AG04449 (cell line): ENCODE data around the gene RSPRY1.
"Not testable (repeated sequence)": the region's sequence is repeated elsewhere in the genome, so short reads cannot be mapped to it uniquely, and the experiment has no call there.

Experiments
- CTCF ChIA-PET: fragments of 350-600 bp; formaldehyde crosslinking; extraction: SDS; loops from one replicate; lab custom pipeline; 2021; ENCODE audit warnings: antibody characterized with exemption; lab: Yijun Ruan, JAX
- POLR2A ChIA-PET: fragments of 400-600, 350-600 bp; formaldehyde crosslinking; extraction: SDS; loops from one replicate; lab custom pipeline; 2020; ENCODE audit warnings: antibody characterized with exemption, inconsistent platforms; lab: Yijun Ruan, JAX
- DNase-seq: peaks from one replicate; pipeline ENCODE4 v3.0.0-alpha.2; 2010; ENCODE audit warnings: low read depth, low spot score
- H3K4me3 ChIP-seq: 2 replicates; pipeline ENCODE4 v1.5.1; 2011; ENCODE audit warnings: low read depth, mild to moderate bottlenecking, control low read depth, low read length
- CTCF ChIP-seq: IDR thresholded peaks from one replicate; pipeline ENCODE4 v1.5.1; 2011; ENCODE audit warnings: mild to moderate bottlenecking, moderate library complexity, low read length, control low read depth, inconsistent platforms; ENCODE audit not compliant: insufficient read depth; ENCODE audit errors: missing control alignments

RSPRY1 gene

DNA sequence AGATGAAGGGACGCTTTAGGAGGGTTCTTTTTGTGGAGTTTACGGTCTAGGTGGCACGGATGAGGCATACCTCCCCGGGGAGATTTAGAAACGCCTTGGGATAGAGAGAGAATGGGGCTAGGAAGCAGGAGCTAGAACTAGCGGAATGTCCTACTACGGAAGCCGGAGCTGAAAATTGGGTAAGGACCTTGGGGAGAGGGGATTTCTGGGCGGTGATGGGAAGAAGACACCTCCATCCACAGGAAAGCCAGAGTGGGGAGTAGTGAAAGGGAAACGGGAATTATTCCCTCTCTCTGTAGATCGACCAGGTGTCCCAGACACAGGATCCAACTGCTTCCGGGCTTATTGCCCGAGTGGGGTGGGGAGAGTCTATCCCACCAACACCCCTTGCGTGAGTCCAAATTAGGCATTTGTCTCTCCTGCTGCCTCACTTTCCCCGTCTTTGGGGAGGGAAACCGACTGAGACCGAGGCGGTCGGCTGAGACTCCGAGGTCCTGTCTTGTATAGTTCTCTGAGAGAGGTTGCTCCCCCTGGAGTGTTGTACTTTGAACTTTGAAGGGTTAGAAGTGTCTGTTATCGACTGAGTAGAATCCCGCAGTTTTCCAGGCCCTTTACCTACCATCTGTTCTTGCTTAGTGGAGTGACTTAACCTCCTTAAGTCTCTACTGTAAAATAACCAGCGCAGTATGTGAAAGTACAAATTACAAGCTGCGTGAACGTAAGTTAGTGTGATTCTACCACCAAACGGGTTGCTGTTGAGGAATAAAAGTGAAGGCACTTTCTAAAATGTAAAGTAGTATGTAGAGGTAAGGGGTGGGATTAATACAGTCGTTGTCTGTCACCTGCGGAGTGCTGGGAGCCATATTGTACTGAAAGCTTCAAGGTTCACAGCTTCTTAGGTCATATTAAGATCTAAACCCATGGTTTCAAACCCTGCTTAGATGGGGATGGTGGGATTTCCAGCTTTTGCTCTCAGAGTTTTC lies 1.0 kb downstream of the RSPRY1 start:
- TF ChIP-seq CTCF: no peak
- peak overlapping the region; percentile 92 for H3K4me3 ChIP-seq
- ChIA-PET CTCF (interaction anchor here (1.4 to 3.2 kb wide), 2 partner anchors 10 to 94 kb away, joined by 3 to 12 read pairs; partner anchors contain the start of gene CPNE2), POLR2A (interaction anchor here (0.6 kb wide), 1 partner anchor 16 kb away, joined by 3 read pairs; no protein-coding TSS in a partner anchor)
- no peak for DNase-seq

DNA sequence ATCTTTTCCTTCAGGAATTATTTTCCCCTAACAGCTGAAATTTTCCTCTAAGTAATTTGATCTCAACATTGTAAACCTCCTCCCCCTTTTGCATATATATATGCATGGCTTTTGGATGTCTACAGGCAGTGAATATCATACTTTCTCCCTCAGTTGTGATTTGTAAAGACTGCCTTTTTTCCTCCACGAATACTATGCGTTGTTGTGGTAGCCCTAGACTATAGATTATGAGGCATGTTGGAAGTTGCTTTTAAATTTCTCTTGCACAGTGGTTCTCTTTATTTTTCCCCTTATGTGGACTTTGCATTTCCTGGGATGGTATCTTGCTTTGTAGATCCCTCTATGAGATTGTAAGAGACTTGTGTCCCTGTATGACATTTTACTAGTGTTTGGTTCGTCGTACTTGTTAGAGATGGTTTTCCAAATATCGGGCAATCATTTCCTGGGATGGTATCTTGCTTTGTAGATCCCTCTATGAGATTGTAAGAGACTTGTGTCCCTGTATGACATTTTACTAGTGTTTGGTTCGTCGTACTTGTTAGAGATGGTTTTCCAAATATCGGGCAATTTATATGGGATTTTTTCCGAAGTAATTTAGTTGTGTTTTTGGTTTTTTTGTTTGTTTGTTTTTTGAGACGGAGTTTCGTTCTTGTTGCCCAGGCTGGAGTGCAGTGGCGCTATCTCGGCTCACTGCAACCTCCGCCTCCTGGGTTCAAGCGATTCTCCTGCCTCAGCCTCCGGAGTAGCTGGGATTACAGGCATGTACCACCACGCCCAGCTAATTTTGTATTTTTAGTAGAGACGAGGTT lies 2.0 kb downstream of the RSPRY1 start:
- CTCF ChIA-PET: interaction anchor here (1.4 to 3.2 kb wide), 2 partner anchors 9 to 95 kb away, joined by 3 to 12 read pairs; partner anchors contain the start of gene CPNE2
- DNase-seq: not testable (repeated sequence)
- H3K4me3 ChIP-seq: peak overlapping the region; percentile 92
- POLR2A ChIA-PET: interaction anchor here (0.6 kb wide), 1 partner anchor 17 kb away, joined by 3 read pairs; no protein-coding TSS in a partner anchor

DNA sequence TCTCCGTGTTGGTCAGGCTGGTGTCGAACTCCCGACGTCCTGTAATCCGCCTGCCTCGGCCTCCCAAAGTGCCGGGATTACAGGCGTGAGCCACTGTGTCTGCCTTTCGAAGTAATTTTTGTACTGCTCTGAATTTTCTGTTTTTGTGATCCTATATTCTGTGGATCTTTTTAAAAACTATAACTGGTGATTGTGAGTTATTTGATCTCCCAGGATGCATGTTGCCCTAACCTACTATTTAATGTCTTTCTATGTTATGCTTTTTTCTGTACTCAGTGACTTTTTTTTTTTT lies 2.5 kb downstream of the RSPRY1 start:
- ChIA-PET POLR2A (no interaction called here), CTCF (no interaction called here)
- no peak for DNase-seq
- H3K4me3 ChIP-seq: no peak overlapping the region; the same call in 1 of the 2 replicates
- TF ChIP-seq CTCF: no peak

- POLR2A ChIA-PET: interaction anchor here (0.6 kb wide), 1 partner anchor 9 kb away, joined by 3 read pairs; no protein-coding TSS in a partner anchor
- not testable (repeated sequence) for H3K4me3 ChIP-seq, DNase-seq
- CTCF ChIA-PET: interaction anchor here (2.7 kb wide), 1 partner anchor 229 kb away, joined by 8 read pairs; no protein-coding TSS in a partner anchor
These were observed 3.4 kb downstream of the RSPRY1 start for GRCh38 chr16:57189527-57189926.

DNA sequence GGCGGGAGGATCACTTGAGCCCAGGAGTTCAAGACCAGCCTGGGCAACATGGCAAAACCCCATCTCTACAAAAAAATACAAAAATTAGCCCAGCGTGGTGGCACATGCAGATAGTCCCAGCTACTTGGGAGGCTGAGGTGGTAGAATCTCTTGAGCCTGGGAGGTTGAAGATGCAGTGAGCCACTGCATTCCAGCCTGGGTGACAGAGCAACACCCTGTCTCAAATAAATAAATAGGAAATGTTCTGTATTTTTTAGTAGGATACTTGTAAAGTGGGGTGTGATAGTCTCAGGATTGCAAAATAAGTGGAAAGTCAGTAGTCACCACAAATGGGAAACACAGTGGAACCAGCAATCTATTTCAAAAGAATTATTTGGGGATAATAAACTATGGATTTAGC lies 4.0 kb downstream of the RSPRY1 start:
- POLR2A ChIA-PET: no interaction called here
- CTCF ChIA-PET: interaction anchor here (0.9 to 2.7 kb wide), 3 partner anchors 23 to 272 kb away, joined by 4 to 8 read pairs (median 6); partner anchors contain the start of gene POLR2C
- no peak for DNase-seq
- no peak for TF ChIP-seq CTCF
- H3K4me3 ChIP-seq: no peak overlapping the region

GRCh38 chr16:57191056-57191571 lies 5.0 kb downstream of the RSPRY1 start:
- no peak overlapping the region for H3K4me3 ChIP-seq
- POLR2A ChIA-PET: interaction anchor here (0.6 kb wide), 1 partner anchor 54 kb away, joined by 3 read pairs; the partner anchor contains the start of gene ARL2BP
- no peak for TF ChIP-seq CTCF
- DNase-seq: no peak
- CTCF ChIA-PET: interaction anchor here (0.9 to 2.7 kb wide), 4 partner anchors 24 to 271 kb away, joined by 3 to 8 read pairs (median 5); partner anchors contain the start of gene POLR2C
